Astrocyte of the cerebellum (primary cell): ENCODE measurements around the gene TMEM236.
A peak's percentile ranks its signal among the peaks of the same experiment; 100 is the strongest.

Source experiments
- DNase-seq: peaks from one replicate; pipeline ENCODE4 v3.0.0-alpha.2; 2011; ENCODE audit warnings: low read depth
- H3K4me3 ChIP-seq: 2 replicates; pipeline ENCODE4 v1.5.1; 2011; ENCODE audit warnings: mild to moderate bottlenecking, low read depth, low read length, moderate library complexity
- in situ Hi-C: cut with HindIII; loops from 2 replicates; pipeline ENCODE4 v1.10.0; 2017; ENCODE audit warnings: low sequenced_read_pairs
- TF ChIP-seq, protein P1 (sequence below): IDR thresholded peaks from 2 replicates; pipeline ENCODE4 v1.5.1; 2012; ENCODE audit warnings: low read length, low read depth, moderate library complexity, mild to moderate bottlenecking; ENCODE audit errors: missing control alignments

TMEM236 gene

DNA sequence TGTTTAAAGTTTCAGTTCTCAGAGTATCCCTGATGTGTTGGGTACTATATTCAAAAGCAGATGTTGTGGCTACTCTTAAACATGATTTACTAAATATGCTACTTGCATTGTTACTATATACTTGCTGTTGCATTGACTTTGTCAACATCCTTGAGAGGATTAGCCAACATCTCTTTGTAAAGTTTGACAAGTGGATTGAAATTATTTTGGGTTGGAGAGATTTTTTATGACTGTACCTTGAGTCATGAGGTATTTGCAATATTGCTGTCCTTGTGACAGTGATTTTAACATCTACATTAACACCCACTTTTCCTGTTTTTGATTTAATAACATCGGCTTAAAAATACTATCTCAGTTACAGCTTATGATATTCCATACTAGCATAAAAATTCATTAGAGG, 89.0 kb downstream of the TMEM236 start:
- no peak for DNase-seq
- TF ChIP-seq, protein P1, sequence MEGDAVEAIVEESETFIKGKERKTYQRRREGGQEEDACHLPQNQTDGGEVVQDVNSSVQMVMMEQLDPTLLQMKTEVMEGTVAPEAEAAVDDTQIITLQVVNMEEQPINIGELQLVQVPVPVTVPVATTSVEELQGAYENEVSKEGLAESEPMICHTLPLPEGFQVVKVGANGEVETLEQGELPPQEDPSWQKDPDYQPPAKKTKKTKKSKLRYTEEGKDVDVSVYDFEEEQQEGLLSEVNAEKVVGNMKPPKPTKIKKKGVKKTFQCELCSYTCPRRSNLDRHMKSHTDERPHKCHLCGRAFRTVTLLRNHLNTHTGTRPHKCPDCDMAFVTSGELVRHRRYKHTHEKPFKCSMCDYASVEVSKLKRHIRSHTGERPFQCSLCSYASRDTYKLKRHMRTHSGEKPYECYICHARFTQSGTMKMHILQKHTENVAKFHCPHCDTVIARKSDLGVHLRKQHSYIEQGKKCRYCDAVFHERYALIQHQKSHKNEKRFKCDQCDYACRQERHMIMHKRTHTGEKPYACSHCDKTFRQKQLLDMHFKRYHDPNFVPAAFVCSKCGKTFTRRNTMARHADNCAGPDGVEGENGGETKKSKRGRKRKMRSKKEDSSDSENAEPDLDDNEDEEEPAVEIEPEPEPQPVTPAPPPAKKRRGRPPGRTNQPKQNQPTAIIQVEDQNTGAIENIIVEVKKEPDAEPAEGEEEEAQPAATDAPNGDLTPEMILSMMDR, result no peak
- in situ Hi-C loops, result no loop called here
- H3K4me3 ChIP-seq, result no peak overlapping the region

GRCh38 chr10:17842641-17843040, 90.6 kb downstream of the TMEM236 start:
- TF ChIP-seq, protein P1, result no peak
- DNase-seq, result no peak

GRCh38 chr10:17847585-17848296, 95.7 kb downstream of the TMEM236 start:
- peak; percentile 13 for DNase-seq

More at GRCh38 chr10:17842641-17843040, 90.6 kb downstream of the TMEM236 start:
- in situ Hi-C loops, result no loop called here
- H3K4me3 ChIP-seq, result no peak overlapping the region

GRCh38 chr10:17848646-17849045, 96.6 kb downstream of the TMEM236 start:
- H3K4me3 ChIP-seq, result no peak overlapping the region
- no peak for DNase-seq

More at GRCh38 chr10:17847585-17848296, 95.7 kb downstream of the TMEM236 start:
- in situ Hi-C loops, result loop anchor here (5.0 kb wide), 1 partner anchor 370 kb away; no protein-coding TSS in a partner anchor
- H3K4me3 ChIP-seq, result no peak overlapping the region
- TF ChIP-seq, protein P1, result peak; percentile 36

More at GRCh38 chr10:17848646-17849045, 96.6 kb downstream of the TMEM236 start:
- in situ Hi-C loops, result loop anchor here (5.0 kb wide), 1 partner anchor 369 kb away; no protein-coding TSS in a partner anchor
- TF ChIP-seq, protein P1, result no peak
